Measurements from ENCODE around the gene EHBP1. TPM values are rescaled to one million over a fixed set of nuclear protein-coding genes. Genes with fewer than 3 reads are reported as not detected.

EHBP1 gene
- total and polyA plus RNA-seq, 7 experiments from 2014 or later: 12.3 to 31.5 (median 27.7) TPM

DNA sequence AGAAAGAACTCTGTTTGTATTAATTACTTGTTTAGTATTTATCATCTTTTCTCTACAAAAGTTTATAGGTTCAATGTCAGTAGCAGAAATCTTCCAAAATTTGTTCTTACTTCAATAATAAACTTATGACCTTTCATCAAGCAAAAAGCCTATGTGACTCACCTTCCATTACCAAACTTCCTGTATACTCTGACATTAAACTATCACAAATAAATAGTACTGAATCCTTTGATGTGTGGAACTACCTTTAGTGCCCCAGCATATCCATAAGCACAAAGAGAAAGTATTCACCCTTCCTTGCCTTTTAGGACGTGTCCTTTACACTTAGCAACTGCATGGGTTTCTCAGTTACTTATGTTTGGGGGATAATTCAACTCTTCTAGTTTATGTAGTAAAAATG lies 166.0 kb downstream of the EHBP1 start:
- intact Hi-C loops (cut with micrococcal nuclease): no loop called here
- Mint-ChIP-seq H3K9me3 (peaks cover 7 to 49% (median 30%) of the 10 kb centered on the region in 11 donors), H3K27me3 (no peaks in the 10 kb centered on the region), H3K27ac (no peak overlapping the region), H3K4me3 (no peak overlapping the region), H3K4me1 (peaks cover 0 to 3% (median 0%) of the 10 kb centered on the region in 7 donors), H3K36me3 (peaks cover 34 to 86% (median 75%) of the 10 kb centered on the region in 5 donors)
- no peak overlapping the region for H3K27ac ChIP-seq (ENCODE audit: low read depth, low read length)
- no peaks in the 10 kb centered on the region for H3K4me1 ChIP-seq (ENCODE audit: control insufficient read depth in 2 of 2, insufficient read depth in 2 of 2, low read length in 2 of 2)
- POLR2A ChIA-PET: no interaction called here
- peaks cover 0 to 26% (median 0%) of the 10 kb centered on the region in 3 experiments for H3K36me3 ChIP-seq (ENCODE audit: control insufficient read depth in 2 of 3, insufficient read depth in 3 of 3, low read length in 3 of 3)
- H3K9me3 ChIP-seq (ENCODE audit: control insufficient read depth in 2 of 3, low read length in 3 of 3): peaks cover 0 to 6% (median 0%) of the 10 kb centered on the region in 3 experiments
- H3K4me3 ChIP-seq (ENCODE audit: low read length): no peak overlapping the region
- H3K27me3 ChIP-seq (ENCODE audit: control insufficient read depth in 2 of 2, insufficient read depth in 2 of 2, low read length in 2 of 2): no peaks in the 10 kb centered on the region
- DNase-seq: no peak
- ATAC-seq: no peak
- CTCF ChIA-PET: interaction anchor here (0.6 kb wide), 1 partner anchor 163 kb away, joined by 3 read pairs; no protein-coding TSS in a partner anchor

GRCh38 chr2:62873603-62874002 lies 168.1 kb downstream of the EHBP1 start:
- no peaks in the 10 kb centered on the region for H3K27me3 ChIP-seq (ENCODE audit: control insufficient read depth in 2 of 2, insufficient read depth in 2 of 2, low read length in 2 of 2)
- Mint-ChIP-seq H3K27ac (no peak overlapping the region), H3K4me3 (no peak overlapping the region), H3K36me3 (peaks cover 51 to 88% (median 81%) of the 10 kb centered on the region in 5 donors), H3K4me1 (peaks cover 0 to 3% (median 0%) of the 10 kb centered on the region in 7 donors), H3K27me3 (no peaks in the 10 kb centered on the region), H3K9me3 (peaks cover 7 to 57% (median 31%) of the 10 kb centered on the region in 11 donors)
- H3K4me3 ChIP-seq (ENCODE audit: low read length): no peak overlapping the region
- intact Hi-C loops (cut with micrococcal nuclease): no loop called here
- H3K36me3 ChIP-seq (ENCODE audit: control insufficient read depth in 2 of 3, insufficient read depth in 3 of 3, low read length in 3 of 3): peaks cover 0 to 24% (median 0%) of the 10 kb centered on the region in 3 experiments
- ATAC-seq: no peak
- H3K4me1 ChIP-seq (ENCODE audit: control insufficient read depth in 2 of 2, insufficient read depth in 2 of 2, low read length in 2 of 2): no peaks in the 10 kb centered on the region
- ChIA-PET CTCF (no interaction called here), POLR2A (no interaction called here)
- peaks cover 0 to 6% (median 0%) of the 10 kb centered on the region in 3 experiments for H3K9me3 ChIP-seq (ENCODE audit: control insufficient read depth in 2 of 3, low read length in 3 of 3)
- no peak overlapping the region for H3K27ac ChIP-seq (ENCODE audit: low read depth, low read length)
- DNase-seq: no peak

DNA sequence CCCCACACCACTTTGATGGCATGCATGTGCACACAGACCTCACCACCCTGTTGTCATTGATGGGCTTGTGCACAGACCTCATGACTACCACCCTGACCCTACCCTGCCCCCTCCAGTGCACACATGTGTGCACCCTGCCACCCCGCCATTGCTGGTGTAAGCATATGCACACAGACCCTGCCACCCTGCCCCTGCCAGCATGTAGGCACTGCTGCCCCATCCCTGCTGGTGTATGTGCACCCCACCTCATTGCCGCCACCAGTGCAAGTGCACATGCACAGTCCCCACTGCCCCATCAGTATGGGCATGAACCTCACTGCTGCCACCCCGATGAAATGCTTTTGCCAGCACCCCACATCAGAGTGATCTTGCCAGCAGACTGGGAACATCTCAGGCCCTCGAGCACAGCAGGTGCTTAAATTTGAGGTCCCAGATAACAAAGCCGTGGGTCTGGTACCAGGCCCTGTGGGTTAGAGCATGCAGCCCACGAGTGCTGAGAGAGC lies 169.4 kb downstream of the EHBP1 start:
- CTCF ChIA-PET: no interaction called here
- H3K27ac ChIP-seq (ENCODE audit: low read depth, low read length): no peak overlapping the region
- intact Hi-C loops (cut with micrococcal nuclease): no loop called here
- no peak for ATAC-seq
- H3K27me3 ChIP-seq (ENCODE audit: control insufficient read depth in 2 of 2, insufficient read depth in 2 of 2, low read length in 2 of 2): no peaks in the 10 kb centered on the region
- H3K4me1 ChIP-seq (ENCODE audit: control insufficient read depth in 2 of 2, insufficient read depth in 2 of 2, low read length in 2 of 2): no peaks in the 10 kb centered on the region
- Mint-ChIP-seq H3K27ac (no peak overlapping the region), H3K36me3 (peaks cover 51 to 89% (median 83%) of the 10 kb centered on the region in 5 donors), H3K4me1 (peaks cover 0 to 3% (median 0%) of the 10 kb centered on the region in 7 donors), H3K9me3 (peaks cover 7 to 52% (median 32%) of the 10 kb centered on the region in 11 donors), H3K27me3 (no peaks in the 10 kb centered on the region), H3K4me3 (no peak overlapping the region)
- POLR2A ChIA-PET: no interaction called here
- no peak for DNase-seq
- peaks cover 0 to 6% (median 0%) of the 10 kb centered on the region in 3 experiments for H3K9me3 ChIP-seq (ENCODE audit: control insufficient read depth in 2 of 3, low read length in 3 of 3)
- peaks cover 0 to 24% (median 0%) of the 10 kb centered on the region in 3 experiments for H3K36me3 ChIP-seq (ENCODE audit: control insufficient read depth in 2 of 3, insufficient read depth in 3 of 3, low read length in 3 of 3)
- no peak overlapping the region for H3K4me3 ChIP-seq (ENCODE audit: low read length)

GRCh38 chr2:62881162-62881795 lies 175.8 kb downstream of the EHBP1 start:
- H3K4me1 ChIP-seq (ENCODE audit: control insufficient read depth in 2 of 2, insufficient read depth in 2 of 2, low read length in 2 of 2): no peaks in the 10 kb centered on the region
- no peaks in the 10 kb centered on the region for H3K36me3 ChIP-seq (ENCODE audit: control insufficient read depth in 2 of 3, insufficient read depth in 3 of 3, low read length in 3 of 3)
- H3K9me3 Mint-ChIP-seq: peaks cover 0 to 21% (median 6%) of the 10 kb centered on the region in 11 donors
- no peaks in the 10 kb centered on the region for H3K27me3 ChIP-seq (ENCODE audit: control insufficient read depth in 2 of 2, insufficient read depth in 2 of 2, low read length in 2 of 2)
- no peaks in the 10 kb centered on the region for H3K4me1 Mint-ChIP-seq
- DNase-seq (no peak), ATAC-seq (no peak)
- peaks cover 26 to 57% (median 39%) of the 10 kb centered on the region in 5 donors for H3K36me3 Mint-ChIP-seq
- no peaks in the 10 kb centered on the region for H3K27me3 Mint-ChIP-seq
- H3K9me3 ChIP-seq (ENCODE audit: control insufficient read depth in 2 of 3, low read length in 3 of 3): no peaks in the 10 kb centered on the region
- CTCF ChIA-PET: no interaction called here
- no peak overlapping the region for H3K27ac Mint-ChIP-seq
- H3K4me3 ChIP-seq (ENCODE audit: low read length): no peak overlapping the region
- H3K4me3 Mint-ChIP-seq: no peak overlapping the region
- H3K27ac ChIP-seq (ENCODE audit: low read depth, low read length): no peak overlapping the region
- POLR2A ChIA-PET: no interaction called here
- intact Hi-C loops (cut with micrococcal nuclease): no loop called here

DNA sequence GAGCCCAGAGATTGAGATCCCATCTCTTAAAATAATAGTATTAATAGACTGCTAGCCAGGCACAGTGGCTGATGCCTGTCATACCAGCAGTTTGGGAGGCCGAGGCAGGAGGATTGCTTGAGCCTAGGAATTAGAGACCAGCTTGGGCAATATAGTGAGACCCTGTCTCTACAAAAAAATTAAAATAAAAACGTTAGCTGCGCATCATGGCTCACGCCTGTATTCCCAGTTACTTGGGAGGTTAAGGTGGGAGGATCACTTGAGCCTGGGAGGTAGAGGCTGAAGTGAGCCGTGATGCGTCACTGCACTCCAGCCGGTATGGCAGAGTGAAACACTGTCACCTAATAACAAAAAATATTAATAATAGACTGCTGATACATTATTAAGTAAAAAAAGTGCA lies 178.1 kb downstream of the EHBP1 start:
- no peaks in the 10 kb centered on the region for H3K4me1 Mint-ChIP-seq
- H3K9me3 Mint-ChIP-seq: peaks cover 0 to 14% (median 3%) of the 10 kb centered on the region in 11 donors
- DNase-seq (no peak), ATAC-seq (no peak)
- H3K27ac Mint-ChIP-seq: no peak overlapping the region
- Histone ChIP-seq H3K36me3 (ENCODE audit: control insufficient read depth in 2 of 3, insufficient read depth in 3 of 3, low read length in 3 of 3) (no peaks in the 10 kb centered on the region), H3K9me3 (ENCODE audit: control insufficient read depth in 2 of 3, low read length in 3 of 3) (no peaks in the 10 kb centered on the region), H3K4me1 (ENCODE audit: control insufficient read depth in 2 of 2, insufficient read depth in 2 of 2, low read length in 2 of 2) (no peaks in the 10 kb centered on the region), H3K27me3 (ENCODE audit: control insufficient read depth in 2 of 2, insufficient read depth in 2 of 2, low read length in 2 of 2) (no peaks in the 10 kb centered on the region), H3K4me3 (ENCODE audit: low read length) (no peak overlapping the region), H3K27ac (ENCODE audit: low read depth, low read length) (no peak overlapping the region)
- intact Hi-C loops (cut with micrococcal nuclease): no loop called here
- H3K36me3 Mint-ChIP-seq: peaks cover 5 to 34% (median 21%) of the 10 kb centered on the region in 5 donors
- H3K4me3 Mint-ChIP-seq: no peak overlapping the region
- H3K27me3 Mint-ChIP-seq: no peaks in the 10 kb centered on the region
- POLR2A ChIA-PET: no interaction called here
- CTCF ChIA-PET: no interaction called here

DNA sequence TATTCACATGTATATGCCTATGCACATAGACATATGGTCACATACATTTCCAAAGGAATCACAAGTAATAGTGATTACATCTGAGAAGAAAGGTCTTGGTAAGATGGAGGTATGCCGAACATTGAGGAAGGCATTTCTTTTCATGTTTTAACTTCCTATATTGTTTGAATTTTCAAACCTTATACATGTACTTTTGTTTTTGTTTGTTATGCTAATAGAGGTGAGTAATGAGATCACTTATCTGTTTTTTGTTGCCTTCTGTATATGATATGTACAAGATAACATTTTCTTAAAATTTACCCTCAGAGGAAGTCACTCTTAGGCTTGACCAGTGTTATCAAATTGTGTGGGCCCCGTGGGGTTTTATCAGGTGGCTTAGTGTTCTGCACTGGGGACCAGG lies 178.6 kb downstream of the EHBP1 start:
- Histone ChIP-seq H3K27me3 (ENCODE audit: control insufficient read depth in 2 of 2, insufficient read depth in 2 of 2, low read length in 2 of 2) (no peaks in the 10 kb centered on the region), H3K9me3 (ENCODE audit: control insufficient read depth in 2 of 3, low read length in 3 of 3) (no peaks in the 10 kb centered on the region), H3K4me1 (ENCODE audit: control insufficient read depth in 2 of 2, insufficient read depth in 2 of 2, low read length in 2 of 2) (no peaks in the 10 kb centered on the region), H3K36me3 (ENCODE audit: control insufficient read depth in 2 of 3, insufficient read depth in 3 of 3, low read length in 3 of 3) (no peaks in the 10 kb centered on the region), H3K4me3 (ENCODE audit: low read length) (no peak overlapping the region), H3K27ac (ENCODE audit: low read depth, low read length) (no peak overlapping the region)
- ChIA-PET CTCF (no interaction called here), POLR2A (no interaction called here)
- Mint-ChIP-seq H3K27ac (no peak overlapping the region), H3K36me3 (peaks cover 5 to 33% (median 21%) of the 10 kb centered on the region in 5 donors), H3K27me3 (no peaks in the 10 kb centered on the region), H3K4me1 (no peaks in the 10 kb centered on the region), H3K4me3 (no peak overlapping the region), H3K9me3 (peaks cover 0 to 13% (median 3%) of the 10 kb centered on the region in 11 donors)
- ATAC-seq (no peak), DNase-seq (no peak)
- intact Hi-C loops (cut with micrococcal nuclease): no loop called here

- ATAC-seq (no peak), DNase-seq (no peak)
- Mint-ChIP-seq H3K4me3 (no peak overlapping the region), H3K27ac (no peak overlapping the region), H3K9me3 (peaks cover 0 to 13% (median 3%) of the 10 kb centered on the region in 11 donors), H3K27me3 (no peaks in the 10 kb centered on the region), H3K4me1 (no peaks in the 10 kb centered on the region), H3K36me3 (peaks cover 5 to 31% (median 18%) of the 10 kb centered on the region in 5 donors)
- intact Hi-C loops (cut with micrococcal nuclease): no loop called here
- H3K27me3 ChIP-seq (ENCODE audit: control insufficient read depth in 2 of 2, insufficient read depth in 2 of 2, low read length in 2 of 2): no peaks in the 10 kb centered on the region
- CTCF ChIA-PET: no interaction called here
- H3K4me1 ChIP-seq (ENCODE audit: control insufficient read depth in 2 of 2, insufficient read depth in 2 of 2, low read length in 2 of 2): no peaks in the 10 kb centered on the region
- H3K4me3 ChIP-seq (ENCODE audit: low read length): no peak overlapping the region
- no peak overlapping the region for H3K27ac ChIP-seq (ENCODE audit: low read depth, low read length)
- H3K36me3 ChIP-seq (ENCODE audit: control insufficient read depth in 2 of 3, insufficient read depth in 3 of 3, low read length in 3 of 3): no peaks in the 10 kb centered on the region
- POLR2A ChIA-PET: no interaction called here
- H3K9me3 ChIP-seq (ENCODE audit: control insufficient read depth in 2 of 3, low read length in 3 of 3): no peaks in the 10 kb centered on the region
These were observed 179.0 kb downstream of the EHBP1 start for GRCh38 chr2:62884514-62884913.

Data from naive thymus-derived CD4-positive, alpha-beta T cell (primary cell).